ENCODE data around the gene RAP1GAP. TPM values are rescaled to one million over a fixed set of nuclear protein-coding genes. Genes with fewer than 3 reads are reported as not detected.

Gene RAP1GAP
- total RNA-seq, 1 donor from 2014 or later: 62.4 TPM

DNA sequence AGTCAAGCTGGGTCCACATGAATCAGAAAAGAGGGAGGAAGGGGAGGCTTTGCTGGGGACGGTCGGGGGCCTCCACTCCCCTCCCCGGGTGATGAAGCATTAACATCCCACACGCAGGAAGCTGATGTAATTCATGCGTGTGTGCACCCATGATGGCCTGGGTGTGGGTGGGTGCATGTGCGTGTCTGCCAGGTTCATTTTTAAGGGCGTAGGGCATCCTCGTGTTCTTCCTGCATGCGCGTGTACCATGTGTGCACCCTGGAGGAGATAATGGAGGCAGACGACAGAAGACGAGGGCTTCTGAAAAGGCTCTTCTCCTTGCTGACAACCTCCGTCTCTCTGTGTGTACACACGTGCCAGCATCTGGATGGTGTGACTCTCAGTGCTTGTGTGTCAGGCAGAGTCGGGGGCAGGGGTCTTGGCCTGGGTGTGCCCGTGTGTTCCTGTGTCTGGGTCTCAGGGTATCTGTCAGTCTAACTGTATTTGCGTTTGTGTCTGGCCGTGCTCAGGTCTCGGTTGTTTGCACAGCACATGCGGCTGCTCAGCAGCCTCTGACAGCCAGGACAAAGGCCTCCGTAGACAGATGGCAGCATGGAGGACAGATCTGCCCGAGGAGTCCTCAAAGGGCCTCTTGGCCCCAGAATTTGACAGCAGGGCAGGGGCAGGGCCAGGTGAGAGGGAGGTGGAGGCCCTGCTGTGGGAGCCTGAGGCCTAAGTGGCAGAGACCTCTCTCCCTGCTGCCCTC, 2.4 kb downstream of the RAP1GAP start:
- no peaks in the 10 kb centered on the region for H3K9me3 ChIP-seq
- H3K27me3 ChIP-seq: peaks cover 35% of the 10 kb centered on the region
- no peak overlapping the region for H3K27ac ChIP-seq
- TF ChIP-seq, protein P1, sequence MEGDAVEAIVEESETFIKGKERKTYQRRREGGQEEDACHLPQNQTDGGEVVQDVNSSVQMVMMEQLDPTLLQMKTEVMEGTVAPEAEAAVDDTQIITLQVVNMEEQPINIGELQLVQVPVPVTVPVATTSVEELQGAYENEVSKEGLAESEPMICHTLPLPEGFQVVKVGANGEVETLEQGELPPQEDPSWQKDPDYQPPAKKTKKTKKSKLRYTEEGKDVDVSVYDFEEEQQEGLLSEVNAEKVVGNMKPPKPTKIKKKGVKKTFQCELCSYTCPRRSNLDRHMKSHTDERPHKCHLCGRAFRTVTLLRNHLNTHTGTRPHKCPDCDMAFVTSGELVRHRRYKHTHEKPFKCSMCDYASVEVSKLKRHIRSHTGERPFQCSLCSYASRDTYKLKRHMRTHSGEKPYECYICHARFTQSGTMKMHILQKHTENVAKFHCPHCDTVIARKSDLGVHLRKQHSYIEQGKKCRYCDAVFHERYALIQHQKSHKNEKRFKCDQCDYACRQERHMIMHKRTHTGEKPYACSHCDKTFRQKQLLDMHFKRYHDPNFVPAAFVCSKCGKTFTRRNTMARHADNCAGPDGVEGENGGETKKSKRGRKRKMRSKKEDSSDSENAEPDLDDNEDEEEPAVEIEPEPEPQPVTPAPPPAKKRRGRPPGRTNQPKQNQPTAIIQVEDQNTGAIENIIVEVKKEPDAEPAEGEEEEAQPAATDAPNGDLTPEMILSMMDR (IDR thresholded peaks at IDR 0.05): no peak
- DNase-seq (peak; percentile 40), ATAC-seq (no peak)
- H3K4me3 ChIP-seq: no peak overlapping the region
- H3K4me1 ChIP-seq: peaks cover 22% of the 10 kb centered on the region
- intact Hi-C loops (cut with DNase I): no loop called here
- H3K36me3 ChIP-seq: no peaks in the 10 kb centered on the region

DNA sequence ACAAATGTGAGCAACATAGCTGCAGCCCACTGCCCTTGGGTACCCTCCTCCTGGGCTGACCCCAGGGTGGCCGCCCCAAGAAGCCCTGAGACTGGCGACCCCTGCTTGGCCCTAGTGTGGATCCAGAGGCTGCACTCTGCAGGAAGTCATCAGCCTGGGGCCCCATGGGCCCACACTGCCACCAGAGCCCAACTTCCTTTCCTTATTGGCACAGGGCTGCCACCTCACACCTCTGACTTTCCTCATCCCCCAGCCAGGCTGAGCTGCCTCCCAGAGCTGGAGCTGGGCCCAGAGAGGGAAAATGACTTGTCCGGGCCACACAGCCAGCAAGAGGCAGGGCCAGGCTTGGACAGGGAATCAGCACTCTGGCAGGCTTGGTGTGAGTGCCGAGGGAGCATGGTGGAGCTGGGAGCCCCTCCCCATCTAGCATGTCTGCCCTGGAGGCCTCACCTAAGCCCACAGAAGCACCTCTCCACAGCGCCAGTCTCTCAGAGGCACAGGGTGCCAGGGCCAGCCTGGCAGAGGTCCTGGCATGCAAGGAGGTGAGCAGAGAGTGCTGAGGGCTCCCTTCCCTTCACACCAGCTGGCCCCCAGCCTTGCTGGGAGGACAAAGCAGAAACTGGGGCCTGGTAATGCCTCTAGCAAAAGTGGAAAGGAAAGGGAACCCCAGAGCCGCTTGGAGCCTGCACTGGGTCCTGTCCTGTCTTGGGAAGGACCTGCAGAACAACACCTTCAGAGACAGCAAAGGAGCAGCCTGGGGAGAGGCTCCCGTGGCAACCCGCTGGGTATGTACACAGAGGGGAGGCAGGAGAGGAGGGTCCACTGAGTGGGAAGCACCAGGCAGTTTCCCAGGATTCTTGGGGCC, 3.2 kb downstream of the RAP1GAP start:
- Histone ChIP-seq H3K36me3 (no peaks in the 10 kb centered on the region), H3K27ac (no peak overlapping the region), H3K4me3 (no peak overlapping the region), H3K9me3 (no peaks in the 10 kb centered on the region), H3K4me1 (peaks cover 19% of the 10 kb centered on the region), H3K27me3 (peaks cover 35% of the 10 kb centered on the region)
- TF ChIP-seq, protein P1 (IDR thresholded peaks at IDR 0.05): no peak
- DNase-seq: peak; percentile 73
- intact Hi-C loops (cut with DNase I): no loop called here
- peak; percentile 49 for ATAC-seq

DNA sequence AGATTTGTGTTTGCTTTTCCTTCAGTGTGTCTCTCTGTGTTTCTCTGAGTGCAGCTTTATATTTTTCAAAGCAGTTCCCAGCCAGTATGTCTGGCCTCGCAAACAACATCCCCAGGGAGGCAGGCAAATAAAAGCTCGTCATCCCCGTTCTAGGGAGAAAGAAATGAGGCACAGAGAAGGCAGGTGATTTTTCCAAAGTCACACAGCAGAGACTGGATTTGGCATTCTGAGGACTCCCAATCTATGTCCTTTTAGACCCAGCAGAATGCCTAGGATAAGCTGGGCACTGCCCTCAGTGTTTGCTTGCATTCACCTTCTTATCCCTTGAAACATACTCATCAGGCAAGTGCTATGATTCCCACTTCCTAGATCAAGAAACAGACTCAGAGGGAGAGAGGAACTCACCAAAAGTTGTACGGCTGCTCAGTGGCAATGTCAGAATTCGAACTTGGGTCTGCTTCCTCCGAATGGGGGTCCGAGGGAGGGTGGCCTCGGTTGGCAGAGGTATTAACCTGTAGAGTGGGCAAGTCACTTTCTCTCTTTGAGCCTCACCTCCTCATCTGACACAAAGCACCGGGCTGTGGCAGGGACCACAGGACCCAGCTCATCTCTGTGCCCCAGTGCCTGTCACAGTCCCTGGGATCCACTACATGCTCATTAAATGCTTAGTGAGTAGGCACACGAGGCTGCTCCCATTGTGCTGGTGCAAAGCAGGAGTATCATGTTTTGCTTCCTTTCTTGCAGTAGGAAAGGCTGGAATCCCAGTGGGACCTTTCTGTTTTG, 4.2 kb downstream of the RAP1GAP start:
- intact Hi-C loops (cut with DNase I): no loop called here

DNA sequence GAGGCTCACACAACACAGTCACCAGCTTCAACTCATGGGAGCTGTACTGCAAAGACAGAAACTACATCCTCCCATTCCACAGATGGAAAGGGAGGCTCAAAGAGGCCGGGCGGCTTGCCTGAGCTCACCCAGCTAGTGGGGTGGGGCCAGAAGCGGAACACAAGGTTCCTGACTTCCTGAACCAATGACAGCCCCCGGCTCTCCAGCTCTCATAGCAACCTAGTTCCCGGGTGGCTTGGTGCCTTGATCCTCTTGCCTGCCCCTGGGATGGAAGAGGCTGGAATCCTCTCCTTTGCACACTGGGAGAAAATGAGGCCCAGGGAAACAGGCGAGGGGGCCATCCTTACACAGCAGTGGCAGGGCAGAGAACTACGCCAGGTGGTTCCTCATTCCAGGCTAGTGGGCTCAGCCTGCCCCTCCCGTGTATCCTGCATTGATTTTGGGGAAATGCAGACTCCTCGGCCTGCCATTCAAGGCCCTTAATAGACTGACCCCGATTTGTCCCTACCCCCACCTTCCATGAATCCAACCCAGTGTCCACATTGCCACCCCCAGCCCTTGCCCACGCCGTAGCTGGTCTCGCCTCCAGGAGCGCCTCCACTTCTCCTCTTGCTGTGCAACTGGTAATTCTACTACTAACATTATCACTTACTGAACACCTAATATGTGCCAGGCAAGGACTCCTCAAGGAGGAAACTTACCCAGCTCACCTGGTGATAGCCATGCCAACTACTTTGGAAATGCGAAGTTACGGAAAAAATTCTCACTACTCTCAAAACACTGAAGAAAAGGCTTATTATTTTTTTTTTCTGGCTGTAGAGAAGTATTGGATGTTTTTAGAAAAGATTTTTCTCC, 5.0 kb downstream of the RAP1GAP start:
- Histone ChIP-seq H3K36me3 (no peaks in the 10 kb centered on the region), H3K27me3 (peaks cover 40% of the 10 kb centered on the region), H3K4me3 (no peak overlapping the region), H3K9me3 (no peaks in the 10 kb centered on the region), H3K4me1 (peaks cover 17% of the 10 kb centered on the region), H3K27ac (no peak overlapping the region)
- intact Hi-C loops (cut with DNase I): no loop called here
- TF ChIP-seq, protein P1 (IDR thresholded peaks at IDR 0.05): no peak
- DNase-seq (peak; percentile 60), ATAC-seq (no peak)

More for the DNA sequence above, 4.2 kb downstream of the RAP1GAP start:
- Histone ChIP-seq H3K4me3 (no peak overlapping the region), H3K4me1 (peaks cover 19% of the 10 kb centered on the region), H3K27me3 (peaks cover 37% of the 10 kb centered on the region), H3K27ac (no peak overlapping the region), H3K9me3 (no peaks in the 10 kb centered on the region), H3K36me3 (no peaks in the 10 kb centered on the region)
- DNase-seq: peak; percentile 36
- TF ChIP-seq, protein P1 (IDR thresholded peaks at IDR 0.05): no peak
- no peak for ATAC-seq

All from upper lobe of right lung (tissue), 1 donor.